Left lung (tissue), 10 donors: Measurements from ENCODE around the gene SLC45A3. TPM values are rescaled to one million over a fixed set of nuclear protein-coding genes. Genes with fewer than 3 reads are reported as not detected.
A peak's percentile ranks its signal among the peaks of the same experiment; 100 is the strongest.

Experiments
- ATAC-seq: fragments of 200-7000 bp; cut with Tn5 transposase; one replicate; pipeline ENCODE4 v1.9.1; 2020; ENCODE audit warnings: moderate library complexity
- DNase-seq, 4 donors: peaks; one replicate each; pipeline ENCODE4 v3.0.0-alpha.2; 2013 to 2020
- H3K27ac ChIP-seq, 2 donors: fragments of 200-600 bp; sonication (generic) in 1 of 2; one replicate each; pipeline versions ENCODE4 v1.5.0 to v1.8.0; 2020 to 2021
- H3K27me3 ChIP-seq, 2 donors: fragments of 200-600 bp; sonication (generic) in 1 of 2; one replicate each; pipeline versions ENCODE4 v1.5.0 to v1.8.0; 2020 to 2021
- H3K36me3 ChIP-seq, 2 donors: fragments of 200-600 bp; sonication (generic) in 1 of 2; one replicate each; pipeline versions ENCODE4 v1.5.0 to v1.8.0; 2020 to 2021
- H3K4me1 ChIP-seq, 2 donors: fragments of 200-600 bp; one replicate each; pipeline ENCODE4 v1.8.0; 2021
- H3K4me3 ChIP-seq, 2 donors: fragments of 200-600 bp; sonication (generic) in 1 of 2; one replicate each; pipeline versions ENCODE4 v1.5.0 to v1.8.0; 2020 to 2021; ENCODE audit warnings: mild to moderate bottlenecking in 1 of 2
- H3K9me3 ChIP-seq, 2 donors: fragments of 200-600 bp; sonication (generic) in 1 of 2; one replicate each; pipeline versions ENCODE4 v1.5.0 to v1.8.0; 2020 to 2021
- CTCF ChIP-seq, 2 donors: fragments of 200-600 bp; sonication (generic) in 1 of 2; IDR thresholded peaks; one replicate each; pipeline versions ENCODE4 v1.5.0 to v1.8.0; 2021; ENCODE audit warnings: antibody characterized with exemption in 2 of 2
- intact Hi-C, 2 donors: fragments of 100-400 bp; cut with DNase I; formaldehyde crosslinking; loops; one replicate each; pipeline versions ENCODE4 v1.11.2 to v1.14.2; 2022
- polyA plus RNA-seq, 6 donors: library from polyadenylated mRNA; unstranded; fragments of 120-200 nt; gene quantifications; one replicate each; pipeline ENCODE4 v1.2.1, GENCODE V29; 2013; ENCODE audit not compliant: insufficient read length in 6 of 6
- total RNA-seq, 2 donors: library from RNA; stranded (reverse); fragmentation: NEBNext Ultra II Directional; extraction: Animal tissue kit (Norgen Biotek cat#: 25700); gene quantifications; one replicate each; pipeline ENCODE4 v1.2.1, GENCODE V29; 2021
- donor health status: DM: no; HTN: yes; CAD: no.
- donor health status: DM: no; HTN: no; CAD: no.

The SLC45A3 gene
- total and polyA plus RNA-seq, 8 donors, result 4.1 to 10.7 (median 7.8) TPM

GRCh38 chr1:205690122-205690756 is 9.9 kb upstream of the SLC45A3 start:
- no peak for ATAC-seq
- Histone ChIP-seq H3K4me1 (no peaks in the 10 kb centered on the region), H3K27ac (no peak overlapping the region), H3K9me3 (no peaks in the 10 kb centered on the region), H3K36me3 (no peaks in the 10 kb centered on the region), H3K4me3 (no peak overlapping the region), H3K27me3 (no peaks in the 10 kb centered on the region)
- DNase-seq, result no peak
- no peak for TF ChIP-seq CTCF (IDR thresholded peaks at IDR 0.05)
- intact Hi-C loops, result no loop called here

- Histone ChIP-seq H3K9me3 (no peaks in the 10 kb centered on the region), H3K27ac (no peak overlapping the region), H3K27me3 (no peaks in the 10 kb centered on the region), H3K4me3 (no peak overlapping the region), H3K4me1 (no peaks in the 10 kb centered on the region), H3K36me3 (no peaks in the 10 kb centered on the region)
- DNase-seq, result peak in 1 of 4 donors; percentile 26
- ATAC-seq, result peak; percentile 69
- TF ChIP-seq CTCF (IDR thresholded peaks at IDR 0.05), result no peak
- intact Hi-C loops, result no loop called here
Measured at GRCh38 chr1:205689479-205689878, 9.2 kb upstream of the SLC45A3 start.

DNA sequence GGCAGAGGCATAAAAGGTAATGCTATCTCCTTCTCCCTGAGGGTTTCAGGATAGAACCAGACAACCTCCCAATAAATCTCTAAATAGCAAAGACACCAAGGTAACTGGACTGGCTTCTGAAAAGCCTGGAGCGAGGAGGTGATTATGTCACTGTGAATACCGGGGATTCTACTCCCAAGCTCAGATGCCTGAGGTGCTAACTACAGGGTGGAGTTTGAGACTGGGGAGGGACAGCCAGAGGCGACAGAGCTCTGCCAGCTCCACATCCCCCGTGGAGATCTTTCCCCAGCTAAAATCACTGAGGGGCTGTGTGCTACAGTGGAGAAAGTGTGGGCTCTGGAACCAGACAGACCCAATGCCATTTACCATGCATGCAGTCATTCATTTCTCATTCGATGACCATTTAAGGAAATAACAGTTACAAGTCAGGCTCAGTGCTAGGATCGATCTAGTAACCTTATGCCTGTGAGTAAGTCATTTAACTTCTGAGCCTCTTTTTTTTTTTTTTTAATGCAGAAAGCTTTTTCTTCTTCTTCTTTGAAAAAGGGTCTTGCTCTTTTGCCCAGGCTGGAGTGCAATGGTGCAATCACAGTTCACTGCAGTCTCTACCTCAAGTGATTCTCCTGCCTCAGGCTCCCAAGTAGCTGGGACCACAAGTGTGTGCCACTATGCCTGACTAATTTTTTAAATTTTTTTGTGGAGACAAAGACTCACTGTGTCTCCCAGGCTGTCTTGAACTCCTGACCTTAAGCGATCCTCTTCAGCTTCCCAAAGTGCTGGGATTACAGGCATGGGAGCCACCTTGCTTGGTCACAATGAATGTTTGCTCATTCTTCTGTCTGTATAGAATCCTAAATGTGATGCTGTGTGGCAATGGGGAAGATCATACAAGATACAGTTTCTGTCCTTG is 8.1 kb upstream of the SLC45A3 start:
- DNase-seq, result no peak
- no peaks in the 10 kb centered on the region for H3K27me3 ChIP-seq
- H3K36me3 ChIP-seq, result no peaks in the 10 kb centered on the region
- ATAC-seq, result no peak
- intact Hi-C loops, result no loop called here
- H3K4me1 ChIP-seq, result no peaks in the 10 kb centered on the region
- H3K27ac ChIP-seq, result no peak overlapping the region
- TF ChIP-seq CTCF (IDR thresholded peaks at IDR 0.05), result no peak
- H3K9me3 ChIP-seq, result no peaks in the 10 kb centered on the region
- no peak overlapping the region for H3K4me3 ChIP-seq

GRCh38 chr1:205687242-205687641 is 6.9 kb upstream of the SLC45A3 start:
- intact Hi-C loops, result no loop called here
- H3K4me3 ChIP-seq, result no peak overlapping the region
- no peaks in the 10 kb centered on the region for H3K9me3 ChIP-seq
- H3K27ac ChIP-seq, result no peak overlapping the region
- no peaks in the 10 kb centered on the region for H3K27me3 ChIP-seq
- TF ChIP-seq CTCF (IDR thresholded peaks at IDR 0.05), result no peak
- no peak for ATAC-seq
- H3K4me1 ChIP-seq, result no peaks in the 10 kb centered on the region
- DNase-seq, result no peak
- no peaks in the 10 kb centered on the region for H3K36me3 ChIP-seq

GRCh38 chr1:205681364-205681763 is 1.1 kb upstream of the SLC45A3 start:
- intact Hi-C loops, result no loop called here
- Histone ChIP-seq H3K27ac (no peak overlapping the region), H3K4me1 (peaks cover 3 to 20% of the 10 kb centered on the region in 2 donors), H3K4me3 (no peak overlapping the region), H3K27me3 (peaks cover 0 to 35% of the 10 kb centered on the region in 2 donors), H3K9me3 (no peaks in the 10 kb centered on the region), H3K36me3 (no peaks in the 10 kb centered on the region)
- ATAC-seq, result no peak
- TF ChIP-seq CTCF (IDR thresholded peaks at IDR 0.05), result no peak
- no peak for DNase-seq
